GM18873 (cell line): ENCODE measurements around the gene FXYD6.

ENCODE experiments used
- ATAC-seq: cut with Tn5 transposase; IDR thresholded peaks from one replicate; pipeline ENCODE4 v1.9.1; 2021; ENCODE audit warnings: mild to moderate bottlenecking, moderate library complexity, moderate number of reproducible peaks; ENCODE audit not compliant: unreplicated experiment, low FRiP score

Gene FXYD6

DNA sequence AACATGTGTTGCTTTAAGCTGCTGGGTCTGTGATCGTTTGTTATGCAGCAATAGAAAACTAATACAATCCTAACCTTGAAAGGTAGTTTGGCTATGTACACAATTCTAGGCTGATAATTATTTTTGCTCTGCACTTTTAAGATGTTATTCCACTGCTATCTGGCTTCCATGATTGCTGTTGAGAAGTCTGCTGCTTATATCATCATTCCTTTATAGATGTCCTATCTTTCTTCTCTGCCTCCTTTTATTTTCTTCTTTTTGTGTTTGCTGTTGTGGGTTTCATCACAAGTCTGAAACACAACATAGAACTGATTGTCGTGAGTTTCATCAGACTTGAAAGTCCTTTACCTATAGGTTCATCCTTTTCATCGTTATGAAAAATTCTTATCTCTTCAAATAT is 24.1 kb downstream of the FXYD6 start:
- no peak for ATAC-seq

DNA sequence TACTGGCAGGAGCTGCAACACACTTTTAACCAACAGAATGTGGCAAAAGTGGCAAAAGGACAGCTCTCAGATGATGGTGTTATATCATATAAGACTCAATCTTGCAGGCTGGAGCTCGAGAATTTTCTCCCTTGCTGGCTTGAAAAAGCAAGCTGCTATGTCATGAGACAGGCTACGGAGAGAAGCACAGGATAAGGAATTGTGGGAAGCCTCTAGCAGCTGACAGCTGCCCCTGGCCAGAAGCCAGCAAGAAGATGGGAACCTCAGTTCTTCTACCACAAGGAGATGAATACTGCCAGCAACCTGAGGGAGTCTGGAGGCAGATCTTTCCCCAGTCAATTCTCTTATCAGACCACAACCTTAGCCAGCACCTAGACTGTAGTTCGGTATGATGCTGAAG is 24.6 kb downstream of the FXYD6 start:
- ATAC-seq, result no peak

DNA sequence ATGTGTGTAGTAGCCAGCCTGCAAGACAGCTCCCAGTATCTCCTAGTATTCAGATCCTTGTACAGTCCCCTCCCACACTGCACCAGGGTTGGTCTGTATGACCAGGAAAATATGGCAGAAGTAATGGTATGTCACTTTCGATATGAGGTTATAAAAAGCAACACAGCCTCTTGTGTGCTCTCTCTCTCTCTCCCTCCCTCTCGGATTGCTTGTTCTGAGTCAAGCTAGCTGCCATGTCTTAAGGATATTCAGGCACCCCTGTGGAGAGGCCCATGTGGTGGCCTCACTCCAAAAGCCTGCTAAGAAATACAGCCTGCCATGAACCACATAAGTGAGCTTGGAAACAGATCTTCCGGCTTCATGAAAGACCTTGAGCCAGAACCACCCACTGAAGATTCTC is 25.4 kb downstream of the FXYD6 start:
- no peak for ATAC-seq

DNA sequence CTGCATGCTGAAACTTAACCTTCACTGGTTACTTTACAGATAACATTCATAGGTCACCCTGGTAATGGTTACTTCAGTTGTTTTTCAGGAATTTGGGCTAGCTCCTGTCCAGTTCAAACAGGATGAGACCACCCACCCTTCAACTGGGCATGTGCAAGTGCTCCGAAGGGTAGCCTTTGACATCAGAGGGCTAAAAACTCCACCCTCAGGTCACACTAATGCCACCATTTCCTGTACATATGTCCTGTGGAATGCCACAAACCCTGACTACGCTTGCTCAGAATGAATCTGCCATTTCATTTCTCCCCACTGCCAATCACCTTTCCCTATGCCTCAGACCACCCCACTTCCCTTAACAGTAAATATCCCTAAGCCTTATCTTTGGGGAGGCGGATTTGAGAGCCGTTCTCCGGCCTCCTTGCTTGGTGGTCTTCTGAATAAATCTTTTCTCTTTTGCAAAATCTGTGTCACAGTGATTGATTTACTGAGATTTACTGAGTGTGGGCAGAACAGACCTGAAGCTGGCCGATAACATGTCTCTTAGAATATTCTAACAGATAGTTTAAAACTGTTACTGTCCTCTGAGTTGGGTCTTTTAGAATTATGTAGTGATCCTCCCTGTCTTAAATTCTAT is 26.6 kb downstream of the FXYD6 start:
- ATAC-seq, result no peak

DNA sequence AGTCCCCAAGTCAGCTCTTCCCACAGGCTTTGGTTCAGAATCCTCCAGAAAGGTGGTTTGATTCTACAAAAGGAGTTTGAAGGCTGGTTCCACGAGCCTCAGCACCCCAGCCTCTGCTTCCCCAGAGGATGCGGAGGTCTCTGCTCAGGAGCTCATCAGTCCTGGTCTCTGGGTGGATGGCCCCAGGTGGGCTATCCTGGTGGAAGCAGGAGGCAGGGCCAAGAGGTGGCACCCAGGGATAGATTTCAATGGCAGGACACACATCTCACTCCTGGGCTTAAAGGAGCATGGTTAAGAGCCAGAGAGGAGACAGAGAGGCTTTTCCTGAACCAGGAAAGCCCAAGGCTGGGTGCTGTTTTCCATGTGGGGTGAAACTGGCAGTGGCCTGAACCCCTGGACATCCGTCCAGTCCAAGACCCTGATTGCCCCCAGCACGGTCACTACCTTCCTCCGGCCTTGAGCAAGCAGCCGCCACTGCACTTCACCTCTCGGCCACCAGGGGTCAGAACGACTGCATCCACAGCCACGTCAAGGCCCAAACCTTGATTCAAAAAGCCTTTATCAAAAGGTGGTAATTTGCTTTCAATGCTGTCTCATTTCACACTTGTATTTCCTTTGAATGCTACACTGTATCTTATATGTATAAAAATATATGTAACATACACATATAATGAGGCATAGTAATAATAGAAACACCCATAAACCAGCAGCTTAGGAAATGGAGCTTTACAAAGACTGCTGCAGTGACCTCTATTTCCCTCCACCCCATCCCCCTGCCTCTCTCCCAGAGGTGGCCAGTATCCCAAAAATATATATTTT is 32.6 kb downstream of the FXYD6 start:
- no peak for ATAC-seq

DNA sequence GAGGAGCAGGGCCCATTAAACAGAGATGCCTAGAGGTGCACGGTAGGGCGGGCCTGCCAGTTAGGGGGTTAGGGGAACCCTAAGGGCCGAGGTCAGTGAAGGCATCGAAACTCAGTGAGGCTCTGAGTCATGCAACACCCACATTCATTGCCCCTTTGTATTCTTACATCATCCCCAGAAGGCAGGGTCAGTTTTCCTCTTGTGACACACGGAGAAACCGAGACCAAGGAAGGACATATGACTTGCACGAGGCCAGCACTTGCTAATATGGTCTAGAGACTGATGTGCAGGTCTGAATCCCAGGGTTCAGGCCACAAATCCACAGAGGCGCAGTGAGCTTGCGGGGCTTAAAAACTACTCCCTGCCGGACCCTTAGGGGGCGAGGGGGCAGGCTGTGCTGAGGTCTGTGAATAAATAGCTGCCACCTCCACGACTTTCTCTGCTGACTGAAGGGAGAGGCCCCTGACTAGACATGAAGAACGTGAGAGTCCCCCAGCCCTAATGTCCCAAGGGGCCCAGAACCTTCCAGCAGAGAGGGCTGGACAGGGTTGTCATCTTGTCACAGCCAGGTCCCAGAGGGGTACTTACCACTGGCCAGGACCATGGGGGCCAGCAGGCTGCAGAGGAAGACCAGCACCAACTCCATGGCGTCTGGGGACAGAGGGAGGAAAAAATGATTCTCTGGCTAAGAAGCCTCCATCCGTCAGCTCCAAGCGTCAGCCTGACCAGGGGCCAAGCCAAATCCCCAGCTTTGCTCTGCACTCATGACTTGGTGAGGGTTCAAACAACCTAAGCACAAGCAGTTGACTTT is 34.1 kb downstream of the FXYD6 start:
- ATAC-seq, result no peak

DNA sequence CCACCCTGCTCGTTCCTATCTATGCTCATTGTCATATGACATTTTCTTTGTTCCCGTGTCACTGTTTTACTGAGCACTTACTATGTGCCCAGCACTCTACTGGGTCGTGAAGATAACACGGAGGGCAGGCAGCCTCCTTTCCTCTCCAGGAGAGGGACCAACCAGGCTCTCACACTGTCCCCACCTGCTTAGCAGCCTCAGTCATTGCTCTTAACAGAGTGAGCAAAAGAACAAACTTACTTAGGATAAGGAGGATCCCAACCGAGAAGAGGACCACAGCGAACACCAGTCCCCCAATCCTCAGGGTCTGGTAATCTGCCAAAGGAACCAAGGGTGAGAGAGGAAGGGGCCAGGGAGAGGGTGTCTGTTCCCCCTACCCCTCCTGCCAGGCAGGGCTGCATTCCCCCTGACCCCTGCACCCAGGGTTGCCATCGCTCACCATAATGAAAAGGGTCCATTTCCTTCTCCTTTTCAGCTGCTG is 34.9 kb downstream of the FXYD6 start:
- no peak for ATAC-seq

DNA sequence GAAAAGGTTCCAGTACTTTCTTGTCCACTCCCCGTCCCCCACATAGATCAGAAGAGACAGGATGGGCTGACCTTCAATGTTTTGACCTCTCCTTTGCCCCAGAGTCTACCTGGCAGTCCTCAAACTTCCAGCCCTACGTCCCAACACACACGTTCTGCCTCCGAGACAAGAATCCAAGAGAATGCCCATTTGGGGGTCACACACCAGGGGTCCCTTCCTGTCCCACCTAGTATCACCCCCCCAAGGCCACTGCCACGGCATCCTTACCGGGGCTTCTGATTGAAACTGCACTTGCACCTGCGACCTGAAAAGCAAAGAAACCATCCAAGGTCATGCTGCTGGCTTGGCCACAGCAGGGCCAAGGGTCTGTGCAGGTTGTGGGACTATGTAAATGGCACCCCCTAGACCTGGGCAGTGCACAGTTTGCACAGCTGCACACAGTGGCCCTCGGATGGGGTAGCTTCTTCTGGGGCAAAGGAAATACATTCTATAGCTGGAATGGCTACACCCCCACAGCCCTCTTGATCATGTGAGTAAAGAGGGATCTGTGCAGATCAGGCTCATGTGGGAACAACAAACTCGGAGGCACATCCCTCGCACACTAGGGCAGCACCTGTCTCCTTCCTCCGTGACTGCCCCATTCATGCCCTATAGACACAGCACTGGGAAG is 35.4 kb downstream of the FXYD6 start:
- ATAC-seq, result no peak

DNA sequence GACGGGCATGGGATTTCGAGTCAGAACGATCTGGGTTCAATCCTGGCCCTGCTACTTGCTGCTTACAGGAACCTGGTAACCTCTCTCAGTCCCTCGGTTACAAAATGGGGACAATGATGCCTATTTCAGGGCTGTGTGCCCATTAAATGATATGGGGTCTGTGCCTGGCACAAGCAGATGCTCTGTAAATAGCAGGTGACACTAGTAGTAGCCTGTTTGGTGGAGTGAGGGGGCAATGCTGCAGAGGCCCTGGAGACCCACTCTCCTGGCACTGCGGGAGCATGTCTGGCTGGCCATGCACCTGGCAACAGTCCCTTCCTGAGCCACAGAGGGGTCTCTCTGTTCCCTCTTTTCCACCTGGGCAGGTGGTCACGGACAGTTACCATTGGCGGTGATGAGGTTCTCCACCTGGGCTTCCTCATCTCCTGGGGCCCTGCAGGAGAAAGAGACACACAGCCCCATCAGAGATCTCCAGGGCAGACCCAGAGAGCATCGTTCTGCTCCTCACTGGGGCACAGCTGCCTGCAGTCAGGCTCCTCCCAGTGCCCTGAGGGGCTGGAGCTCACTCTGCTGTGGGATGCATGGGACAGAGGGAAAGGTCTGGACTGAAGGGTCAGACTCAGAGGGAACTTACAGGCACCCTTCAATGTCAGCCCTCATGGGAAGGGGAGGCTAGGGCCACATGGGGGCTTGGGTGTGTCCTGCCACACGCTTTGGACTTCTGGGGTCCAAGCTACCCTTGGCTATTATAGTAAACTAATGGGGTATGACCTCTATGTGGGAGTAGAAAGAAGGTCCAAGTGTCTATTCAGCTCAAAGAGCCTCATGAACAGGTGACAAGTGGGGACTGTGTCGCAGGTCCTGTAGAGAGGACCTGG is 36.3 kb downstream of the FXYD6 start:
- ATAC-seq, result no peak

DNA sequence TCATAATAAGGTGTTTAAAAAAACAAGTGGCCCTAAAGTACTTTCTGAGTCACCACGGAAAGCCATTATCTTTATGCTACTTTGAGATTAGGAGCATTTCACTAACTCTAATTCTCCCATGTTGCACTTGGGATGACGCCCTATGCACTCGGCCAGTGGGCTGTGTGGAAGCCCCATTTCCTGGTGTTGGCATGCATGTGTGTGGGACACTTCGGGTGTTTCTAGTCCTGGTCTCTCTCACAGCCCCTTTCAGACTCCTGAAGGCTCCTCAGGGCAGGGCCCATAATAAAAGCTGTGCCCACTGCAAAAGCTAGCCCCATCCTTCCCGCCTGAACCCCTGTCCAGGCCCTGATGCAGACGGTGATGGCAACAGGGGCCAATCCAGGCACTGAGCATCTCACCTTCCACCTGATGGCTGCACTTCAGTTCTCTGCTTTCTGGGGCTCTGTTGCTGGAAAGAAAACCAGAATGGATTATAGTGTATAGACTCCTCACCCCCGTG is 37.0 kb downstream of the FXYD6 start:
- ATAC-seq, result no peak

DNA sequence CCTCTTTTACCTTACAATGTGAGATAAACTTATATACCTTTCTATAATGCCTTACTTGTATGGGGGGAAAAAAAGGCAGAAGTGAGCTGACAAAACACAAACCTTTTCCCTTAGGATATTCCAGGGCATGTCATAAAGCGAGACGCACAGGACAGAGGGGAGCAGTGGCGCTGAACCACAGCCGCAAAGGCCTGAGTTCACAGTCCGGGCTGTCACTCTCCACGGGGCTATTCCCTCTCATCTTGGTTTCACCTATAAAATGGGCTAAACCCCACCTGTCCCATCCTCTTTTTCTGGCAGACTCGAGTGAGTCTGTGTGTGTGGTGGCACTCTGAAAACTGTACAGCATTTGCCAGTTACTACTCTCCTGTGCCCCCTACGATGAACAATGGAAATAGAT is 37.6 kb downstream of the FXYD6 start:
- ATAC-seq, result no peak

DNA sequence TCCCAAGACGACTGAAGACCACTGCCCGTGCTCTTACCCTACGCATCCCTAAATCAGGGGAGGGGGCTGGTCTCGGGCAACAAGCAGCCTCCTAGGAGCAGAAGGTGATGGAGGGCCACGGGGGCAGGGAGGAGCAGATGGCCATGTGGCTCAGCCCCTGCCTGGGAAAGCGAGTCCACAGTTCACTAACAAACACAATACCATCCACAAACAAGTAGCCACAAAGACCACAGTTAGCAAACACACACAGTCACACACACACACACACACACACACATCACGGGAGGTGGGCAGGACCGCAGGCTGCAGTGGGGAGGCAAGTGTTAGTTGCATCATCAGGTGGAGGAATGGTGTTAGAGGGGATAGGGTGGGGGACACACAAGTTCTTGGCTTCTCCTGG is 38.7 kb downstream of the FXYD6 start:
- ATAC-seq, result no peak

DNA sequence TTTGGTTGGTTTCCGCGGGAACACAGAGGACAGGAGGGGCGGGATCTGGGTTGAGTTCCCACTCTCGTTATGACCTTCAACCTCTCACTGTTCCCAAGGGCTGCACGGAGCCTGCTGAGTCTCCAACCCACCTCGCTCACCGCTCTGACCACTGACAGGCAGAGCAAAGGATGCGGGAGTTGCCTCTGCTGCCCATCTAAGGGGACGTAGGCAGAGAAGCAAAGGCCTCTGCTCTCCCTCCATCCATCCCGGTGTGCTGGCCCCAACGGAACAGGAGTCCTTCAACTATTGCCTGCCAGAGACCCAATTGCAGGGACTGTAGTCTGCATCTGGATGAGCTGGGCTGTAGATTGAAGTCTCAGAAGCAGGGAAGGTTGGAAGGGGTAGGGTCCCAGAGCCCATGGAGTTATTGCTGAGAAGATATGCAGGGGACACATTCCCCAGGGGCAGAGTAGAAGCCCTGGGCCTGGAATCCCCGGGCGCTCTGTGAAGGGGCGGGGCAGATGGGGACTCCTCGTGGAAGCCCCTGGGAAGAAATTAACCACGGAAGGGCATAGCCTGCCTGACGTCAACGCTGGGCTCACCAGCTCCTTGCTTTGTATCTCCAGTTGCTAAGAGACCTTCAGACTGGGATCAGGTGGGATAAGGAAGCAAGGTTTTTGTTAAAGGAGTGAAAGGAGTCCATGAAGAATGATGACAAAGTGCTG is 39.2 kb downstream of the FXYD6 start:
- no peak for ATAC-seq

DNA sequence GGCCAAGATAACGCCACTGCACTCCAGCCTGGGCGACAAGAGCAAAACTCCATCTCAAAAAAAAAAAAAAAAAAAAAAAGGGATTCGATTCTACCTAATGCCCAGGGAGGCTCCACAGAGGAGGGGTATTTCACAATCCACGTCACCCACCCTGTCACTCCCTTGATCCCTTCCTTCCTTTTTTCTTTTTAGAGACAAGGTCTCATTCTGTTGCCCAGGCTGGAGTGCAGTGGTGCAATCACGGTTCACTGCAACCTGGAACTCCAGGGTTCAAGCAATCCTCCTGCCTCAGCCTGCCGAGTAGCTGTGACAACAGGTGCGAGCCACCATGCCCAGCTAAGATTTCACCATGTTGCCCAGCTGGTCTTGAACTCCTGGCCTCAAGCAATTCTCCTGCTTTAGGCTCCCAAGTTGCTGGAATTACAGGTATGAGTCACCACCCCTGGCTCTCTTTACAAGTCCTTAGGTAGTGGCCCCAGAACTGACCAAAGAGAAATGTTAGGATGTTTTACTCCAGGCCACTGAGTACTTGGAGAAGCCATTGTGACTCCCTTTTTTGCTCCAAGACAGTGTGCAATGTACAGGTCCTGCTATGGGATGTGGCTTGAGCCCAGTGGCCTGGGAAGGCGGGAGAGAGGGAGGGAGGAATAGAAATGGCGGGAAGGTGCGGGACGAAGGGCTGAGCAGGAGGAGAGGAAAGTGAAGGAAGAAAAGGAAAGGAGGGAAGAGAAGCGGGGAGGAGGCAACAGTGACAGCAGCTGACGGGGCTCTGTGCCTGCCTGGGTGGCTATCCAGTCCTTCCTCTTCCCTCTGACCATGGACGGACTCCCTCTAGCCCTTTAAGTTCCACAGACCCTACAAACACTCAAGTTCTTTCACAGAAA is 40.1 kb downstream of the FXYD6 start:
- no peak for ATAC-seq

DNA sequence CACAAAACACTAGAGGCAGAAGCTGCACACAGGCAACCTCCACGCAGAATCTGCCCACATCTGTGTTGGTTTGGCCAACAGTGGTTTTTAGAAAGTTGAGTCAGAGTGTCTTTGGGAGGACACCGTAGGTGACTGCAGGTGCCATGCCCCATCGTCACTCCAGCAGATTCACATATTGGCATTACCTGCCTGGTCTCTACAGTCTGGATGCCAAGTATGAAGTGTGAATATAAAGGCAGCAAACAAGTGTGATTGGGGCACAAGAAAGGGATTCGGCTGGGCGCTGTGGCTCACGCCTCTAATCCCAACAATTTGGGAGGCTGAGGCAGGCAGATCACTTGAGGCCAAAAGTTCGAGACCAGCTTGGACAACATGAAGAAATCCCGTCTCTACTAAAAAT is 40.9 kb downstream of the FXYD6 start:
- no peak for ATAC-seq

DNA sequence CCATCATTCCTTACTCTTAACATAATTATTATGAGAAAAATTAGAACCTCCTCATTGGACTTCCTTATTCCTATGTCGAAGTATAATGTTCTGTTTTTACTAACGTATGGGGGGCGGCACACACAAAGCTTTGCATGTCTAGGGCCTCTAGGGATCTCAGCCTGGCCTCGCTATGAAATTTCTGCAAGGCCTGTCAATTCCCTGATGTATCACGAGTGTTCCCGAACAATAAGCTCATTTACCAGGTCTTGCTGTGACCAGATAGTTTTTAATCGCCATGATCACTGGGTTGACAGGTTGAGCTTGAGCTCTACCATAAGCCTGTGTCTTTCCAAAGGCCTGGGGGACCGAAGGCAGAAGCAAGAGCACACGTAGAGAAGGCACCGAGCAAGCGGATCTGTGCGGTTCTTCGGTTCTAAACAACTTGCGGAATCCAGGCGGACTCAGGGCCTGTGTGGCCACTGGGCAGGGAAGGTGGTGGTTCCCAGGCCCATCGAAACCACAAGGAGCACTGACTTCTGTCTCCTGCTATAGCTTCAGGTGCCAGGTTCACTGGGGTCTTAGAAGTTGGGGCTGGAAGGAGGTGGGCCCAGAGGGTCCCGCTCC is 41.5 kb downstream of the FXYD6 start:
- no peak for ATAC-seq

DNA sequence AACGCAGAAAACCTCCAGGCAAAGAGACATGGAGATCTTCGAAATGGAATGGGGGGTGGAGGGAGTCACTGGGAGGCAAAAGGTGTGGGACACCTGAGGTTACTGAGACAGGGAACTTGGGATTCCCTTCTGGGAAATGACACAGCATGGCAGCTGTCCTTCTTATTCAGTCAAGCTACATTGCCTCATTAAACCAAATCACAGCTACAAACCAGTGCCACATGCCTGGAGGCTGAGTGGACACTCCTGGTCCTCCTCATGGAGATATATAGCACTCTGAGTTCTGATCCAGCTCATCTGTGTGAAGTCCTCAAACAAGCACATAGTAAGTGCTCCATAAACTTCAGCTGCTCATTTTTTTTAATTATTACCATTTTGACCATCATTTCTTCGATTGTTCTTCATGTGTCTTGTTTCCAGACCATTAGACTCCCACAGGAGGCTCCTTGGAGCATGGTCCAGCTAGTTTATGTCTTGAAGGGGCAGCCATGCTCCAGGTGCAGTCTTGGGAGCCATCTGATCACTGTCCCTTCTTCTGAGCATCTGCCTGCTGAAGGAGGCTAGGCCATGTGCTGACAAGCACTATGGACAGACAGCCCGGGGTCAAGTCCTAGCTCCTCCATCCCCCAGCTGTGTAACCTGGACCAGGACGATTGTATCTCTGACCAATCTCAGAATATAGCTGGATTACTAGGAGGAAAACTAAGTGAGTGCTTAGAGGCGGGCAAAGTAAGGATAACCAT is 42.2 kb downstream of the FXYD6 start:
- no peak for ATAC-seq
